Measurements from ENCODE around the gene MAP2K6. TPM values are rescaled to one million over a fixed set of nuclear protein-coding genes. Genes with fewer than 3 reads are reported as not detected.

Gene MAP2K6
- total and polyA plus RNA-seq, 2 of the 8 experiments (the other 6 are each of a cell fraction or from before 2014, with no cell fraction given): 11.0 to 44.1 TPM

DNA sequence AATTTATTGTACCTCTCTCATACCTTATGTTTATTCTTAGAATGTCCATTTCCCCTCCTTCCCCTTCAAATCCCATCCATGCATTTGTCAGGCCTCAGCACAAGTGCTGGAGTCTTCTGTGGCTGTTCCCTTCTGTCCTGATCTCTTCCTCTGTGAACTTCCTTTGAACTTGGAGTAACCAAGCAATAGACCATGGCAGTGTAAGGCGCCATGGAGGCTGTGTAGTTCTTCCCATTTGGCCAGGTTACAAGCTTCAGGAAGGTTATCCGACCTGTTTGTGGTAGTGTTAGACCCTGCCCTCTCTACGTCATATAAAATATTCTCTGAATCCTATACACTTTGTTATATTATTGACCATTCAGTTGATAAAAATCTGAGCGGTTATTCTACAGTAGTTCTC, 28.6 kb downstream of the MAP2K6 start:
- H2AFZ ChIP-seq (ENCODE audit: low read length): no peak overlapping the region
- H3K4me3 ChIP-seq (ENCODE audit: extremely low read depth in 1 of 4, insufficient read depth in 2 of 4, low read depth in 3 of 4, low read length in 4 of 4): no peak overlapping the region
- no peak overlapping the region for H2BK5ac ChIP-seq (ENCODE audit: low read depth, low read length)
- CTCF ChIA-PET (ENCODE audit: partially characterized antibody): interaction anchor here (0.6 to 1.3 kb wide), 2 partner anchors 30 to 59 kb away, joined by 3 to 5 read pairs; no protein-coding TSS in a partner anchor
- no peak overlapping the region for H4K5ac ChIP-seq (ENCODE audit: insufficient read length, low read depth, low read length)
- H3K23me2 ChIP-seq (ENCODE audit: low read depth, low read length): no peaks in the 10 kb centered on the region; the same call in 1 of the 2 replicates
- no peak overlapping the region for H3K4me2 ChIP-seq (ENCODE audit: insufficient read depth in 1 of 2, low read depth in 2 of 2, low read length in 2 of 2)
- H3K27me3 ChIP-seq (replicated peaks in 1 of 4; ENCODE audit: control insufficient read depth in 3 of 4, extremely low read depth in 1 of 4, insufficient read depth in 3 of 4, low read length in 3 of 4): no peaks in the 10 kb centered on the region
- H3K14ac ChIP-seq (ENCODE audit: insufficient read length): no peak overlapping the region
- H3K9me3 ChIP-seq (ENCODE audit: insufficient read depth in 2 of 2, low read depth in 1 of 2, low read length in 1 of 2): no peaks in the 10 kb centered on the region
- no peak overlapping the region for H2BK20ac ChIP-seq (ENCODE audit: low read length)
- H4K20me1 ChIP-seq (replicated peaks in 1 of 2; ENCODE audit: control insufficient read depth in 1 of 2, insufficient read depth in 2 of 2, low read length in 2 of 2): no peaks in the 10 kb centered on the region
- WGBS, 2 experiments (ENCODE audit: extremely low coverage in 1 of 2, insufficient coverage in 1 of 2, insufficient read length in 1 of 2, insufficient replicate concordance in 2 of 2, low coverage in 1 of 2, low lambda C conversion rate in 2 of 2, missing lambda C conversion rate in 1 of 2): 90% methylated on average over 4 of the region's 4 CpGs; no CpG with 5 or more reads in 1 of the 2 experiments
- POLR2A ChIA-PET (ENCODE audit: partially characterized antibody): no interaction called here
- no peak overlapping the region for H2BK120ac ChIP-seq (replicated peaks; ENCODE audit: low read depth, low read length)
- peaks cover 4 to 7% (median 5%) of the 10 kb centered on the region in 4 experiments for H3K4me1 ChIP-seq (replicated peaks in 1 of 4; ENCODE audit: control insufficient read depth in 3 of 4, insufficient read depth in 4 of 4, low read length in 3 of 4)
- H3K56ac ChIP-seq (replicated peaks; ENCODE audit: insufficient read length, low read depth, low read length): no peak overlapping the region
- no peak overlapping the region for H3K23ac ChIP-seq (ENCODE audit: insufficient read length)
- TF ChIP-seq BRCA1 (IDR thresholded peaks at IDR 0.05; ENCODE audit: low read depth, low read length): no peak
- no peak for TF ChIP-seq EZH2 (IDR thresholded peaks at IDR 0.05; ENCODE audit: low read depth, low read length, severe bottlenecking)
- 0 out of 2 replicates have a peak, but pooled peaks cover 5% of the 10 kb centered on the region for H3K79me1 ChIP-seq (ENCODE audit: low read depth, low read length)
- no peak overlapping the region for H2BK15ac ChIP-seq (ENCODE audit: low read length)
- no peak overlapping the region for H3K9ac ChIP-seq (replicated peaks in 1 of 4; ENCODE audit: extremely low read depth in 1 of 4, low read depth in 3 of 4, low read length in 3 of 4)
- peaks cover 7 to 52% of the 10 kb centered on the region in 2 experiments; a peak in 3 of 4 replicates for H3K79me2 ChIP-seq (ENCODE audit: control insufficient read depth in 1 of 2, insufficient read depth in 2 of 2, low read length in 2 of 2)
- no peak overlapping the region for H3K27ac ChIP-seq (ENCODE audit: low read depth, low read length)
- no peak overlapping the region for H4K91ac ChIP-seq (replicated peaks; ENCODE audit: insufficient read length, low read length)
- no peaks in the 10 kb centered on the region for H3K36me3 ChIP-seq (ENCODE audit: control insufficient read depth in 2 of 4, insufficient read depth in 4 of 4, low read length in 3 of 4)
- DNase-seq (ENCODE audit: low read depth in 1 of 2, low spot score in 2 of 2) (no peak), FAIRE-seq (no peak)
- H3K4ac ChIP-seq (replicated peaks; ENCODE audit: insufficient read length, low read depth, low read length): peak overlapping the region; percentile 36
- no peak overlapping the region; the same call in 1 of the 2 replicates for H2AK5ac ChIP-seq (ENCODE audit: low read depth, low read length)
- no peak overlapping the region for H4K8ac ChIP-seq (ENCODE audit: extremely low read depth, insufficient read depth, low read length)
- H2BK12ac ChIP-seq (ENCODE audit: low read depth, low read length): no peak overlapping the region
- no peak overlapping the region for H3K18ac ChIP-seq (ENCODE audit: extremely low read depth, low read length)

All from H1 (cell line).